NCI-H460 (cell line): Measurements from ENCODE around the gene KIF21A. TPM values are rescaled to one million over a fixed set of nuclear protein-coding genes. Genes with fewer than 3 reads are reported as not detected.
"Not testable (repeated sequence)": the region's sequence is repeated elsewhere in the genome, so short reads cannot be mapped to it uniquely, and the experiment has no call there.

Experiments
- DNase-seq: peaks from one replicate; pipeline ENCODE4 v3.0.0-alpha.2; 2016; ENCODE audit warnings: low read depth; ENCODE audit errors: extremely low read depth
- total RNA-seq: library from RNA; depleted of rRNA; stranded (reverse); fragments of >200 nt; shearing (Covaris generic); gene quantifications from 2 replicates; pipeline ENCODE4 v1.2.3, GENCODE V29; 2014

Gene KIF21A
- total RNA-seq, 1 experiment from 2014 or later, result 102 TPM

GRCh38 chr12:39348523-39348922 lies 94.4 kb downstream of the KIF21A start:
- no peak for DNase-seq

- DNase-seq, result no peak
Measured at GRCh38 chr12:39344926-39345325, 98.0 kb downstream of the KIF21A start.

- DNase-seq, result no peak
Measured at GRCh38 chr12:39343665-39344064, 99.3 kb downstream of the KIF21A start.

GRCh38 chr12:39341761-39342160 lies 101.2 kb downstream of the KIF21A start:
- DNase-seq, result no peak

- DNase-seq, result no peak
Measured at GRCh38 chr12:39341179-39341578, 101.7 kb downstream of the KIF21A start.

GRCh38 chr12:39332661-39333175 lies 110.2 kb downstream of the KIF21A start:
- DNase-seq, result no peak

- DNase-seq, result no peak
Measured at GRCh38 chr12:39331539-39332261, 111.2 kb downstream of the KIF21A start.

- DNase-seq, result no peak
Measured at GRCh38 chr12:39329876-39330275, 113.0 kb downstream of the KIF21A start.

GRCh38 chr12:39329018-39329417 lies 113.9 kb downstream of the KIF21A start:
- no peak for DNase-seq

- DNase-seq, result no peak
Measured at GRCh38 chr12:39327965-39328364, 115.0 kb downstream of the KIF21A start.

GRCh38 chr12:39327510-39327909 lies 115.4 kb downstream of the KIF21A start:
- DNase-seq, result no peak

- no peak for DNase-seq
Measured at GRCh38 chr12:39319180-39319579, 123.7 kb downstream of the KIF21A start.

GRCh38 chr12:39314547-39314946 lies 128.4 kb downstream of the KIF21A start:
- no peak for DNase-seq

- DNase-seq, result no peak
Measured at GRCh38 chr12:39309516-39309915, 133.4 kb downstream of the KIF21A start.

- no peak for DNase-seq
Measured at GRCh38 chr12:39301422-39301821, 141.5 kb downstream of the KIF21A start.

- DNase-seq, result no peak
Measured at GRCh38 chr12:39300799-39301198, 142.1 kb downstream of the KIF21A start.

- no peak for DNase-seq
Measured at GRCh38 chr12:39297891-39298290, 145.0 kb downstream of the KIF21A start.

GRCh38 chr12:39296496-39296895 lies 146.4 kb downstream of the KIF21A start:
- DNase-seq, result no peak

- DNase-seq, result not testable (repeated sequence)
Measured at GRCh38 chr12:39295593-39295992, 147.3 kb downstream of the KIF21A start.

GRCh38 chr12:39294715-39295114 lies 148.2 kb downstream of the KIF21A start:
- no peak for DNase-seq

GRCh38 chr12:39292125-39292630 lies 150.7 kb downstream of the KIF21A start:
- no peak for DNase-seq

GRCh38 chr12:39287817-39288216 lies 155.1 kb downstream of the KIF21A start:
- no peak for DNase-seq
